ENCODE measurements around the gene HOMEZ.
"Not testable (repeated sequence)": the region's sequence is repeated elsewhere in the genome, so short reads cannot be mapped to it uniquely, and the experiment has no call there.

The HOMEZ gene

GRCh38 chr14:23286020-23286901 is at the start of gene HOMEZ:
Gene HOMEZ, minus strand, starts transcription at chr14:23286132. Its CDS starts 180 bp downstream, at chr14:23285952.
- DNase-seq: peak; percentile 98

GRCh38 chr14:23335623-23336022 is 49.7 kb upstream of the HOMEZ start:
- no peak for DNase-seq

- DNase-seq: peak; percentile 58
Observed at GRCh38 chr14:23327947-23328744, 42.2 kb upstream of the HOMEZ start.

- DNase-seq: no peak
Observed at GRCh38 chr14:23326491-23327332, 40.8 kb upstream of the HOMEZ start.

- DNase-seq: not testable (repeated sequence)
Observed at GRCh38 chr14:23325746-23326145, 39.8 kb upstream of the HOMEZ start.

- no peak for DNase-seq
Observed at GRCh38 chr14:23324993-23325392, 39.1 kb upstream of the HOMEZ start.

- no peak for DNase-seq
Observed at GRCh38 chr14:23324455-23324846, 38.5 kb upstream of the HOMEZ start.

GRCh38 chr14:23323838-23324454 is 38.0 kb upstream of the HOMEZ start:
- DNase-seq: no peak

- no peak for DNase-seq
Observed at GRCh38 chr14:23322568-23323517, 36.9 kb upstream of the HOMEZ start.

GRCh38 chr14:23321572-23322547 is 35.9 kb upstream of the HOMEZ start:
- DNase-seq: no peak

GRCh38 chr14:23320584-23321571 is 34.9 kb upstream of the HOMEZ start, which contains the start of gene PABPN1:
Gene PABPN1, plus strand, starts transcription at chr14:23321457. Its CDS starts 13 bp downstream, at chr14:23321470.
- peak; percentile 100 for DNase-seq

GRCh38 chr14:23319746-23320583 is 34.0 kb upstream of the HOMEZ start:
- DNase-seq: no peak

GRCh38 chr14:23316300-23316699 is 30.4 kb upstream of the HOMEZ start:
- DNase-seq: no peak

GRCh38 chr14:23310546-23310945 is 24.6 kb upstream of the HOMEZ start:
- DNase-seq: no peak

- no peak for DNase-seq
Observed at GRCh38 chr14:23308721-23309445, 23.0 kb upstream of the HOMEZ start.

- DNase-seq: no peak
Observed at GRCh38 chr14:23307687-23308644, 22.0 kb upstream of the HOMEZ start.
